ENCODE data around the gene ELFN2.

DNA sequence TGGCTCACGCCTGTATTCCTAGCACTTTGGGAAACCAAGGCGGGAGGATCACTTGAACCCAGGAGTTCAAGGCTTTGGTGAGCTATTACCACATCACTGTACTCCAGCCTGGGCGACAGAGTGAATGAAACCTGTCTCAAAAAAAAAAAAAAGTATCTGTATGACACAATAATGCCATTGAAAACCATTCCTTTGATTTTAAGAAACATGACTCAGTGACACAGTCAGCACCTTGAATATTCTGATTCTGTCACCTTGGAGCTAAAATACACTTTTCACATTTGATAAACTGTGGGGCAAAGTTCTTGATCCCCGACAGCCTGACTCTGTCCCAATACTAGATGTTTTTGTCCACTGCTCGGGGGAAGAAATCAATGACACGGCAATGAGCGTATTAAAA is 16.7 kb upstream of the ELFN2 start:
- TF ChIP-seq CTCF (IDR thresholded peaks at IDR 0.05) (no peak), POLR2A (IDR thresholded peaks at IDR 0.05) (no peak)
